Pulmonary artery endothelial cell (primary cell): Measurements from ENCODE around the gene PARG. TPM values are rescaled to one million over a fixed set of nuclear protein-coding genes. Genes with fewer than 3 reads are reported as not detected.
"Not testable (repeated sequence)": the region's sequence is repeated elsewhere in the genome, so short reads cannot be mapped to it uniquely, and the experiment has no call there.

ENCODE experiments used
- DNase-seq: peaks from one replicate; pipeline ENCODE4 v3.0.0-alpha.2; 2011; ENCODE audit warnings: low read depth, low spot score
- total RNA-seq: library from RNA; depleted of rRNA; stranded (reverse); fragments of >200 nt; gene quantifications from 2 replicates; pipeline ENCODE4 v1.2.3, GENCODE V29; 2014

The PARG gene
- total RNA-seq, 1 donor from 2014 or later = 28.4 TPM

DNA sequence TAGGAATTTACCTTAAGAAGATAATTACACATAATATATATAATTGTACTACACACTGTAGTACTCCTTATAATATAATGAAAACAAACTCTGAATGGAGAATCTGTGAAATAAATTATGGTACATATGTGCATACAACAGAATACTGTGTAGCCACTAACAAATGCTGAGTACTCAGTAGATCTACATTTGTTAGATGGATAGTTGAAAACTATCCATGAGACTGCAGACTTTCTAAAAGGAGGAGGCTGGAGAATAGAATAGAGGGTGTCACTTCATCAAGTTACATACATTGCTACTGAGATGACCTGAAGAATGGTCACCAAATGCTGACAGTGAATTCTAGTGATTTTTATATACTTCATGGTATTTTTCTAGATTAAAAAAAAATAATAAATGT lies 111.0 kb downstream of the PARG start:
- DNase-seq = no peak

DNA sequence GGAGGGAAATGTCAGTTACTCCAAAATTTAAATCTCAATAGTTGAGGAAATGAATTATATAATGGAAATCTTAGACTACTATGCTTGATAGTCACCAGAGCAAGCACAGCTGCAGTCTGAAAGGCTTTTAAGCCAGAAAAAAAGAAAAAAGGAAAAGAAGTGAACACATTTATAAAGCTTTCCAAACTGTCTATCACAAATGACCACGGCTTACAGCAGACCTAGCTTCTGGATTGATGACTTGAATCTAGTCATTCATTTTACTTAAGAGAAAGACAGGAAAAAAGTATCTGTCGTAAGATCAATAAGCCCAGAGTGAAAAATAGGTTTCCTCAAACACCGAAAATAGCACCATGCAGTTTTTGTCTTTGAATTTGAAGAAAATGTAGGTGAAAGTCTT lies 111.8 kb downstream of the PARG start:
- DNase-seq = no peak

DNA sequence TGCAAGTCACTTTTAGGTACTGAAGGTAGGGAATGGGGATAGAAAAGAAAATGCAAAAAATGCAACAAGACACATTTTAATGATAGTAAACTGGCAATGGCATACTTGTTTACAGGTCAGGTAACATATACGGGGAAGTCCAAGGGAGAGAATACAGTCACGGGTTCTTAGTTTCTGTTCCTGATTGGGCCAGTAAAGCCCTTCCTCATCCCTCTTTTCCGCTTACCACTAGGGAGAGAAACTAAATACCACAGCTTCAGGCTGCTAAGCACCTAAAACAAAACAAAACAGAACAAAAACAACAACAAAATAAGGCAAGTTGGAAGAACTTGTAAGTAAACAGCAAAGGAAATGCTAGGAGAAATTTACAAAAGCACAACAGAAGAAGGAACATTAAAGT lies 114.5 kb downstream of the PARG start:
- no peak for DNase-seq

DNA sequence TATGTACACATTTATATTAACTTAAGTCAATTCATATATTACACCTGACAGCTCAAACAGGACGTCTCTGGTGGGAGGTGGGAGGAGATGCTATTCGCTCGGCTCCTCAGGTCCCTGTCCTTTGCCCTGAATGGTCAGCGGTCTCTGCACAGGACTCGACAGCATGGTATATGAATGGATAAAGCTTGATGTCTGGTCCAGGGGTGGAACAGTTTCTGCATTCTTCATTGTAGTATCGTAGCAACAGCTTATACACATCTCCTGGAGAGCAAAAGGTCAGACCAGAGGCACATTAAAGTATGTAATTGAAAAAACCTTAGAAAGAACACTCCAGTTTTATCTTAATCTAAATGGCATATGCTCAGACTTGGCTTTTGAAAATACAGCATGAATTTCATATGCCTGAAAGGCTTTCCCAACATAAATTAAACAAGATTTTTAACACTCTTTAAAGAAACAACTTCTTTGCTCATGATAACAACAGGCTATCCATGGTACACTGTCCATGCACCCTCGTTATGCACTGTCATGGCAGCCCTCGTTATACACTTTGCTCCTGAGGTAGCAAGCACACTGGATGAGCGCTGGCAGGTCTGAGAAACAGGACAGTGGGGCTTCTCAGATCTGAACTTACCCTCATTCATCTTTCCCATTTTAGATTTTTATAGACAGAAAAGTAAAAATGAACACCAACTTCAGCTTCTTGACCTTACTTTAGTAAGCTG lies 122.4 kb downstream of the PARG start:
- DNase-seq = no peak

DNA sequence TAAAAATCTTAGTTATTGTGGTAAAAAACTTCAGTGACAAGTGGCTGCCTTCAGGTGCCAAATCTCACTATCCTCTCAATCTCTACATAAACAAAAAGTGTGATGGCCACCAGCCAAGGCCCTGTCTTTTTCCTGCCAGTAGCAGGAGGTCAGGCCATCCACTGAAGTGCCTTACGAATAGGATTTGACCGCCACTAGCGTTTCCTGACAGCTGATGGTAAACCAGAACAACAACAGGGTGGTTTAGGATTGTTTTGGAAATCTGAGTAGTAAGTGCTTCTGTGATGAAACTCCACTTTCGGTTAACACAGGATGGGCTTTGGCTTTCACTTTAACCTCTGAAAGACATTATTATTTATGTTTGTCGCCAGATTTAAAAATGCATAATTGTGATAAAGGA lies 124.0 kb downstream of the PARG start:
- DNase-seq = no peak

DNA sequence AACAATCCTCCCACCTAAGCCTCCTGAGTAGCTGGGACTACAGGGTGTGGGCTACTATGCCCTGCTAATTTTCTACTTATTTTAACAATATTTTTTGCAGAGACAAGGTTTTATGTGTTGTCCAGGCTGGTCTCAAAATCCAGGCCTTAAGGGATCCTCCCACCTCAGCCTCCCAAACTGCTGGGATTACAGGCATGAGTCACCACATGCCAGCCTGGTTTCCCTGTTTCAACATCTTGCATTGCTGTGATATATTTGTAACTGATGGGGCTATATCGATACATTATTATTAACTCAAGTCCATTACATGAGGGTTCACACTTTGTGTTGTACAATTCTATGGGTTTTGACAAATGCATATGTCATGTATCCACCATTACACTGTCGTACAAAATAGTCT lies 137.8 kb downstream of the PARG start:
- DNase-seq = no peak

DNA sequence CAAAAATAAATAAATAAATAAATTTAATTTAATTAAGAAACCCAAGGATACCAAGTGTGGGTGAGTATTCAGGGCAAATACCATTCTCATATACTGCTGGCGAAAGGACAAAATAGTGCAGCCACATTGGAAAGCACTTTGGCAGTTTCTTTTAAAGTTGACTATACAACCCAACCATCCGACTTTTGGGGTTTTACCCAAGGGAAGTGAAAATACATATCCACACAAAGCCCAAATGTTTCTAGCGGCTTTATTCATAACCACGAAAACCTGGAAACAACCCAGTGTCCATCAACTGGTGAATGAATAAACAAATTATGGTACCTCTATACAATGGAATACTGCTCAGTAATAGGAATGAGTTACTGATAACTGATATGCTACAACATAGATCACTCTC lies 143.6 kb downstream of the PARG start:
- DNase-seq = no peak

DNA sequence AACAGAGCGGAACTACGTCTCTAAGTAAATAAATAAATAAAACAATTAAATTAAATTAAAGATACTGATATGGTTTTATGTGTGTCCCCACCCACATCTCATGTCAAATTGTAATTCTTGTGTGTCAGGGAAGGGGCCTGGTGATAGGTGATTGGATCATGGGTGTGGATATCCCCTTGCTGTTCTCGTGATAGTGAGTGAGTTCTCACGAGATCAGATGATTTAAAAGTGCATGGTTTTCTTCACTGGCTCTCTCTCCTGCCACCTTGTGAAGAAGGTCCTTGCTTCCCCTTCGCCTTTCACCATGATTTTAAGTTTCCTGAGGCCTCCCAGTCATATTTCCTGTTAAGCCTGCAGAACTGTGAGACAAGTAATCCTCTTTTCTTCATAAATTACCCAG lies 150.7 kb downstream of the PARG start:
- DNase-seq = no peak

DNA sequence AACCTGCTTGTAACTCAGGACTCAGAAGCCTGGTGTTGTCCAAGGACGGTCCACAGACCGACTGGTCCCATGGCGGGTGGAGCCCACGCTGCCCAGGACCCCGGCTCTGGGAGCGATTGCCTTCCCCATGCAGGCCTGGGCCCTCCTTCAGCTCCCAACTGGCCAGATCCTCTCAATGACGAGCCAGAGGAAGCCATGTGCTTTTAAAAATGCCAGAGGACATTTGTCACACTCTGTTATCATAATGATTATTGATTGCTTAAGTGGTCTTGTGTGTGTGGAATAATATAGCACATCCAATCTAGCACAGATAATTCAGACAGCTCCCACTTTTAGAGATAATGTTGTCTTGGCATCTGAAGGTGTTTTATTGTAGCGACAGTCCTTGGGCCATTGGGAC lies 157.1 kb downstream of the PARG start:
- no peak for DNase-seq

DNA sequence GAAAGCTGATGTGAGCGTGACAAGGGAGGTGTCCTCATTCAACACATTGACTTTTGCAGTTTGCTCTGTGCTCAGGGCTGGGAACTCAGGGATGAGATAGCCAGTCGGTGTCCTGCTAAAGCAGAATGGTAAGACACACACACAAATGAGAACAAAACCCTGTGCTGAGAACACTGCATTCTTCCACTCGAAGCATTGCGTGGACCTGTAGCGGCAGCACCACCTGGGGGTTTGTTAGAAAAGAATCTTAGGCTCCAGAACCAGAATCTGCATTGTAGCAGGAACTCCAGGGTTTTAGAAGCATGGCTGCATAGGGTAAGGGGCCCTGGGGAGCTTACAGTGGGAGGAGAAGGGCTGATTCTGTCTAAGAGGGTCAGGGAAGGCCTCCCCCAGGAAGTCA lies 158.2 kb downstream of the PARG start:
- no peak for DNase-seq

DNA sequence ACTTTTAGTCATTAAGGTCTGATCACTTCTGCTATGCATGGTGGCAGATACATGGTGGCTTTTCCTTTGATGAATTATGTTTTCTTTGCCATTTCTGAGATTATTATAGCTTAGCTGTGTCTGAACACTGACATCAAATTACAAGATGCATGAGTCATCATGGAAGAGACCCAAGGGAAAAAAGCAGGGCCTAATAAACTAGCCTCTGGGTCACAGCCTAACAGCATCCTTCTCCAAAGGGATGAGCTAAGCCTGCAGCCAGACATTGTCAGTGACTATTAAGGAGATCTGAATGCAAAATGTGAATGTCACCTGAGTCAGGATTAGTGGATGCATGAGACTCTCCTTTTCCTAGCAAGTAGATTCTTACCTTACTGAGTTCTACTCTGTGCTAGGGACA lies 160.6 kb downstream of the PARG start:
- DNase-seq = no peak

DNA sequence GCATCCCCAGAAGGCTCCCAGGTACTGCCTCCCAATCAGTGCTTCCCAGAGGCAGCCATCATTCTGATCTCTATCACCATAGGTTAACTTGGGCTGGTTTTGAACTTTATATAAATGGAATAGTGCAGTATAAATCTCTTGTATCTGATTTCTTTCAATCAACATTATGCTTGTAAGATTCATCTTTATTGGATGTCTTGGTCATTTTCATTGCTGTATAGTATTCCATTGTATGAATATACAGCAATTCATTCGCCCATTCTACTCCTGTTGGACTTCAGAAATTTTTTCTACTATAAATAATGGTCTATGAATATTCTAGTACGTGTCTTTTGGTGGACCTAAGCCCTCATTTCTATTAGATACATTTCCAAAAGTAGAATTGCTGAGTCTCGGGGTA lies 163.6 kb downstream of the PARG start:
- no peak for DNase-seq

DNA sequence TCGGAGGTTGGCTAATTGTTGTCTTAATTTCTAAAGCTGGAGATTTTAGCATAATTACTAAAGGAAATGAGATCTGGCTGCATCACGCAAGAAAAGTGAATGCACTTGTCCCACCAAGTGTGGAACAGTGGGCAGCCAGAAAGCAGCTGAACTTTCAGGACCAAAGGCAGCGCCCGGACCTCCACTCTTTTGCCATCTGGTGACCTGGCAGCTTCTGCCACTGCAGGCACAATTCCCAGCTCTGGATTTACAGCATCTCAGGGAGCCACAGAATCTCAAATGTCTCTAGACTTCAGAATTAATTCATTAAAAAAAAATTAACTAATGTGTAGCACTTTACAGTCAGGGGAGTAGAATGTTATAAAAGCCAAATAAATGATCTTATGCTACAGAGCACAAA lies 165.0 kb downstream of the PARG start:
- DNase-seq = no peak

DNA sequence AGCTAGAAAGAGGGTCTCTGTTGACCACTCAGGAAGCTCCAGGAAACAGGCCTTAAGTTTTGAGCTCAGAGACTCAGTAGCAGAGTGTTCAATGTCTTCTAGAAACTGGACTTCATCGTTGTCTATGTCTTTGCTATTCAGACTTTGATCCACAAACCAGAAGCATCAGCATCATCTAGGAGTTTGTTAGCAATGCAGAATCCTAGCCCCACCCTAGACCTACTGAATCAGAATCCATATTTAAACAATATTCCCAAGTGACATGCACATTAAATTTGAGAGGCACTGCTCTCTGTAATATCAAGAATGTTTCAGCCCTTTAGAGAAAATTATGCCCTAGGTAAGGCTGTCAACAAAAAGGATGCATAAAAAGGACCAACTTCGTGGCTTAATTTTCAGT lies 166.8 kb downstream of the PARG start:
- no peak for DNase-seq

DNA sequence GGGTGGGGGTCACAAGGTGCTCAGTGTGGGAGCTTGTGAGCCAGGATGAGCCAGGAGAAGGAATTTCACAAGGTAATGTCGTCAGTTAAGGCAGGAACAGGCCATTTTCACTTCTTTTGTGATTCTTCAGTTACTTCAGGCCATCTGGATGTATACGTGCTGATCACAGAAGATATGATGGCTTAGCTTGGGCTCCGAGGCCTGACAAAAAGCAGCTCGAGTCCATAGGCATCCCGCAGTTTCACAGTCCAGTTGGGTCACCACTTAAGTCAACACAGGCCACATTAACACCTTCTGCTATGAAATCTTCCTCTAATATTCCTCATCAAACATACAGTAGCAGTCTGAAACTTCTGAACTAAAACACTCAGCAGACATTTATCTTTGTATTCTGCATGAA lies 168.9 kb downstream of the PARG start:
- DNase-seq = not testable (repeated sequence)

DNA sequence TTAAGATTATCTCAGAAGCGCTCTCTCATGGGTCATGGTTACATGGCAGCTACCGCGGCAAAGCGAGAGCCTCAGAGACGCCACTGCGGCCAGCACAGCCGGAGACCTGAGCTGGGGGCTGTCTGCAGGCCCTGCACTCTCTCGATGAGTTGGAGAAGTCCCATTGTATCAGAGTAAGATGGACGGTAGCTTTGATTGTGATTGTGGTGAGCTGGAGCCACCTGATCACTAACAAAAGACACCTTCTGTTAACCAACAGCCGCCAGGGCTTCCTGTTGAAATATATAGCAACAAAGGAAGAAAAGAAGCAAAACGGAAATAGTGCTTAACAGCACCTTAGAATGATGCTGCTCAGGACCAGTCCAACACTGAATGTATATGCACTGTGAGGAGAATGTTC lies 170.8 kb downstream of the PARG start:
- not testable (repeated sequence) for DNase-seq

DNA sequence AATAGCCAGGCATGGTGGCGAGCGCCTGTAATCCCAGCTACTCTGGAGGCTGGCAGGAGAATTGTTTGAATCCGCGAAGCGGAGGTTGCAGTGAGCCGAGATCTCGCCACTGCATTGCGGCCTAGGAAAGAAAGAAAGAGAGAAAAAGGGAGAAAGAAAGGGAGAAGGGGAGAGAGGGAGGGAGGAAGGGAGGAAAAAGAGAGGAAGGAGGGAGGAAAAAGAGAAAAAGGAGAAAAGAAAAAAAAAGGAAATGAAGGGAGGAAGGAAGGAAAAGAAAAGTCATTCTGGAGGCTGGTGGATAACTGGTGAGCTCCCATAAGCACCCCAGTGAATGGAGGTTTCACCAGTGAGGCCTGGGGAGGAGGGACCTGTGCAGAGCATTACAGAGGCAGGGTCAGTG lies 172.1 kb downstream of the PARG start:
- no peak for DNase-seq

DNA sequence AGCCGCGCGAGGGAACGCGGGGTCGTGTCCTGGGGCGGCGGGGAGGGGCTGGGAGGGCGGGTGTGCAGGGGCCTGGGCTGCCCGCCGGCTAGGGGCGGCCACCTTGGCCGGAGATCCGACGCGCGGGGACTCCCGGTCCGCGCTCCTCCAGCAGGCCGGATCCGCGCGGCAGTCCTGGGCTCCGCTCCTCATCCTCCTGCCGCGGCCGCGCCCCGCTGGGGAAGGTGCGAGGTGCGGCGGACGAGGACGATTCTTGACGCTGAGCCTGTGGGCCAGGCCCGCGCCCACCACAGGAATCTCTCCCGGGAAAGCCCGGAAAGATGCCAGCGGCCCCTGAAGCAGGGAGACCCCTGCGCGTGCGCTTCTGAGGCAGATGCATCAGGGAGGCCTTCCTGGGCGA lies 173.1 kb downstream of the PARG start:
- no peak for DNase-seq

DNA sequence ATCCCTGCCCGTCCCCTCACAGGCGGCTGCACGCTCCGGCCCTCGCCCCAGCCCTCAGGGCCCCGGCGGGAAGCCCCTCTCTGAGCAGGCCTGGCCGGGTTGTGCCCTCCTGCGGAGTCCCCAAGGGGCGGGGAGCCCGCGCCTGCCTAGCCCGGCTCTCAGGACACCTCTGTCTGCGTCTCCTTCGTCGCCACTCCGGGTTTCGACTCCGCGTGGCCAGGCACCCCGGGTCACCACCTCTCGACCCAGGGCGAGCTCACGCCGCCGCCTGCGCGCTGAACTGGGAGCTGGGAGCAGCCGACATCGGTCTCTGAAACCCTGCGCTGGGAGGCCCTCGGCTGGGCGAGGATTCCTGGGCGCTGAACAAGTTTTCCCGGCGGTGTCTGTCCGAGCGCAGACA lies 173.5 kb downstream of the PARG start:
- no peak for DNase-seq

Other genes starting within 250 kb of the PARG start
- 0.26 and 0.46 TPM in 2 replicates for gene OGDHL, start 179.7 kb downstream of the PARG start, total RNA-seq
- gene TIMM23B, start within 50 bp of the PARG start, total RNA-seq = 12.2 and 17.5 TPM in 2 replicates
- gene AGAP6, start 46.4 kb upstream of the PARG start, total RNA-seq = 1.9 and 2.4 TPM in 2 replicates
- gene WASHC2A, start 125.9 kb upstream of the PARG start, total RNA-seq = 36.0 and 47.3 TPM in 2 replicates